Cardiac muscle cell (in vitro differentiated cells and primary cell): ENCODE results near the gene ASGR2. TPM values are rescaled to one million over a fixed set of nuclear protein-coding genes. Genes with fewer than 3 reads are reported as not detected.

ENCODE experiments used
- DNase-seq, 2 donors: peaks; one replicate each; pipeline versions ENCODE4 v3.0.0 to v3.0.0-alpha.2; 2010 to 2017; ENCODE audit warnings: low read depth in 1 of 2, low spot score in 1 of 2
- H3K27ac ChIP-seq: fragments of 200-600 bp; sonication (generic); 2 replicates; pipeline ENCODE4 v1.5.1; 2016
- H3K27me3 ChIP-seq: fragments of 200-600 bp; sonication (generic); 2 replicates; pipeline ENCODE4 v1.6.0; 2016; ENCODE audit warnings: control low read depth
- H3K36me3 ChIP-seq: fragments of 200-600 bp; sonication (generic); 2 replicates; pipeline ENCODE4 v1.5.1; 2016; ENCODE audit warnings: control low read depth
- H3K4me1 ChIP-seq: fragments of 200-600 bp; sonication (generic); 2 replicates; pipeline ENCODE4 v1.8.1; 2017; ENCODE audit warnings: low read depth, mild to moderate bottlenecking, mixed run types
- H3K4me3 ChIP-seq: fragments of 200-600 bp; sonication (generic); 2 replicates; pipeline ENCODE4 v1.5.1; 2016; ENCODE audit warnings: mild to moderate bottlenecking
- H3K9me3 ChIP-seq: fragments of 200-600 bp; sonication (generic); 2 replicates; pipeline ENCODE4 v1.5.1; 2017; ENCODE audit warnings: low read depth, mild to moderate bottlenecking, control low read depth
- CTCF ChIP-seq: IDR thresholded peaks from 2 replicates; pipeline ENCODE4 v1.5.1; 2012; ENCODE audit warnings: low read depth, mild to moderate bottlenecking, low read length
- polyA plus RNA-seq: library from polyadenylated mRNA; unstranded; fragments of >200 nt; fragmentation: Nextera tagmentation; extraction: Ambion mirVana; gene quantifications from 2 replicates; pipeline ENCODE4 v1.2.1, GENCODE V29; 2016
- total RNA-seq: library from RNA; depleted of rRNA; stranded (reverse); fragments of >200 nt; gene quantifications from 2 replicates; pipeline ENCODE4 v1.2.3, GENCODE V29; 2016

Gene ASGR2
- total and polyA plus RNA-seq, 2 experiments from 2014 or later: 0.10 TPM; not detected in 1

GRCh38 chr17:7084088-7084487 lies 30.5 kb downstream of the ASGR2 start:
- Histone ChIP-seq H3K4me3 (no peak overlapping the region), H3K27ac (no peak overlapping the region), H3K9me3 (no peaks in the 10 kb centered on the region), H3K4me1 (no peaks in the 10 kb centered on the region), H3K36me3 (no peaks in the 10 kb centered on the region), H3K27me3 (no peaks in the 10 kb centered on the region)
- TF ChIP-seq CTCF: no peak
- peak in 1 of 2 donors; percentile 22 for DNase-seq

GRCh38 chr17:7083592-7083991 lies 31.0 kb downstream of the ASGR2 start:
- H3K4me1 ChIP-seq: no peaks in the 10 kb centered on the region
- no peak for DNase-seq
- H3K4me3 ChIP-seq: no peak overlapping the region
- no peaks in the 10 kb centered on the region for H3K27me3 ChIP-seq
- no peaks in the 10 kb centered on the region for H3K36me3 ChIP-seq
- H3K27ac ChIP-seq: no peak overlapping the region
- no peaks in the 10 kb centered on the region for H3K9me3 ChIP-seq
- no peak for TF ChIP-seq CTCF

GRCh38 chr17:7081341-7082062 lies 33.1 kb downstream of the ASGR2 start:
- H3K4me1 ChIP-seq: no peaks in the 10 kb centered on the region
- H3K27ac ChIP-seq: no peak overlapping the region
- no peak for DNase-seq
- no peak overlapping the region for H3K4me3 ChIP-seq
- H3K36me3 ChIP-seq: no peaks in the 10 kb centered on the region
- H3K27me3 ChIP-seq: no peaks in the 10 kb centered on the region
- TF ChIP-seq CTCF: no peak
- H3K9me3 ChIP-seq: no peaks in the 10 kb centered on the region

GRCh38 chr17:7080456-7081041 lies 34.1 kb downstream of the ASGR2 start:
- H3K27me3 ChIP-seq: no peaks in the 10 kb centered on the region
- H3K4me3 ChIP-seq: no peak overlapping the region
- no peak for DNase-seq
- no peaks in the 10 kb centered on the region for H3K9me3 ChIP-seq
- no peaks in the 10 kb centered on the region for H3K36me3 ChIP-seq
- no peak for TF ChIP-seq CTCF
- H3K27ac ChIP-seq: no peak overlapping the region
- H3K4me1 ChIP-seq: no peaks in the 10 kb centered on the region

GRCh38 chr17:7079581-7080455 lies 34.8 kb downstream of the ASGR2 start, which contains the start of gene CLEC10A:
CLEC10A (minus strand) TSS chr17:7080251; CDS start chr17:7078812, 1,439 bp downstream.
- no peak for DNase-seq
- H3K4me3 ChIP-seq: no peak within 1 kb of the TSS
- no peaks in the 10 kb centered on the region for H3K4me1 ChIP-seq
- H3K9me3 ChIP-seq: no peaks in the 10 kb centered on the region
- no peaks in the 10 kb centered on the region for H3K36me3 ChIP-seq
- H3K27ac ChIP-seq: no peak within 1 kb of the TSS
- no peak for TF ChIP-seq CTCF
- H3K27me3 ChIP-seq: no peaks in the 10 kb centered on the region
